A549 (cell line): Measurements from ENCODE around the gene NAA60.
"Not testable (repeated sequence)": the region's sequence is repeated elsewhere in the genome, so short reads cannot be mapped to it uniquely, and the experiment has no call there.

ENCODE experiments used
- BHLHE40 ChIP-seq: IDR thresholded peaks from 2 replicates; pipeline ENCODE4 v1.6.1; 2012; ENCODE audit warnings: low read depth, low read length, inconsistent platforms
- ESRRA ChIP-seq: fragments of 150-350 bp; IDR thresholded peaks from 2 replicates; pipeline ENCODE4 v1.6.1; 2014; ENCODE audit warnings: mild to moderate bottlenecking, low read length, borderline replicate concordance
- FOSL2 ChIP-seq, 2 experiments: fragments of 450-650 bp in 1 of 2; fragments of >200 bp in 1 of 2; sonication (Bioruptor Twin) in 1 of 2; formaldehyde crosslinking; IDR thresholded peaks; 2 replicates each; pipeline versions ENCODE4 v1.5.0 to v1.6.1; 2016 to 2020; ENCODE audit warnings: mild to moderate bottlenecking in 1 of 2, moderate library complexity in 1 of 2
- MAX ChIP-seq: IDR thresholded peaks from 2 replicates; pipeline ENCODE4 v1.6.1; 2012
- POLR2A ChIP-seq: IDR thresholded peaks from 2 replicates; pipeline ENCODE4 v1.6.1; 2012; ENCODE audit warnings: mild to moderate bottlenecking, low read length
- RFX5 ChIP-seq: fragments of 450-650 bp; IDR thresholded peaks from 2 replicates; pipeline ENCODE4 v1.7.1; 2014; ENCODE audit warnings: antibody characterized with exemption, mild to moderate bottlenecking, moderate library complexity
- SMC3 ChIP-seq: fragments of >200 bp; sonication (Bioruptor Twin); formaldehyde crosslinking; IDR thresholded peaks from 3 replicates; pipeline ENCODE4 v1.6.1; 2018; ENCODE audit warnings: inconsistent platforms
- ZSCAN20 ChIP-seq: fragments of 250-450 bp; sonication (Bioruptor Pico); IDR thresholded peaks from 2 replicates; pipeline ENCODE4 v1.8.0; 2022; ENCODE audit warnings: mild to moderate bottlenecking, moderate library complexity
- TF ChIP-seq, protein P1 (sequence below): fragments of >200 bp; sonication (Bioruptor Twin); formaldehyde crosslinking; IDR thresholded peaks from 3 replicates; pipeline ENCODE4 v1.5.1; 2016
- TF ChIP-seq, protein P2 (sequence below): fragments of 450-650 bp; IDR thresholded peaks from 2 replicates; pipeline ENCODE4 v1.6.1; 2014; ENCODE audit warnings: antibody characterized with exemption

GRCh38 chr16:3501412-3501761, 57.9 kb downstream of the NAA60 start:
- not testable (repeated sequence) for TF ChIP-seq SMC3; ZSCAN20 (CRISPR knock-in tag); FOSL2 (IDR thresholded peaks at IDR 0.05); FOSL2 (CRISPR knock-in tag; IDR thresholded peaks at IDR 0.05); ESRRA; RFX5; MAX; POLR2A; BHLHE40
- TF ChIP-seq, protein P1, sequence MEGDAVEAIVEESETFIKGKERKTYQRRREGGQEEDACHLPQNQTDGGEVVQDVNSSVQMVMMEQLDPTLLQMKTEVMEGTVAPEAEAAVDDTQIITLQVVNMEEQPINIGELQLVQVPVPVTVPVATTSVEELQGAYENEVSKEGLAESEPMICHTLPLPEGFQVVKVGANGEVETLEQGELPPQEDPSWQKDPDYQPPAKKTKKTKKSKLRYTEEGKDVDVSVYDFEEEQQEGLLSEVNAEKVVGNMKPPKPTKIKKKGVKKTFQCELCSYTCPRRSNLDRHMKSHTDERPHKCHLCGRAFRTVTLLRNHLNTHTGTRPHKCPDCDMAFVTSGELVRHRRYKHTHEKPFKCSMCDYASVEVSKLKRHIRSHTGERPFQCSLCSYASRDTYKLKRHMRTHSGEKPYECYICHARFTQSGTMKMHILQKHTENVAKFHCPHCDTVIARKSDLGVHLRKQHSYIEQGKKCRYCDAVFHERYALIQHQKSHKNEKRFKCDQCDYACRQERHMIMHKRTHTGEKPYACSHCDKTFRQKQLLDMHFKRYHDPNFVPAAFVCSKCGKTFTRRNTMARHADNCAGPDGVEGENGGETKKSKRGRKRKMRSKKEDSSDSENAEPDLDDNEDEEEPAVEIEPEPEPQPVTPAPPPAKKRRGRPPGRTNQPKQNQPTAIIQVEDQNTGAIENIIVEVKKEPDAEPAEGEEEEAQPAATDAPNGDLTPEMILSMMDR: not testable (repeated sequence)
- TF ChIP-seq, protein P2, sequence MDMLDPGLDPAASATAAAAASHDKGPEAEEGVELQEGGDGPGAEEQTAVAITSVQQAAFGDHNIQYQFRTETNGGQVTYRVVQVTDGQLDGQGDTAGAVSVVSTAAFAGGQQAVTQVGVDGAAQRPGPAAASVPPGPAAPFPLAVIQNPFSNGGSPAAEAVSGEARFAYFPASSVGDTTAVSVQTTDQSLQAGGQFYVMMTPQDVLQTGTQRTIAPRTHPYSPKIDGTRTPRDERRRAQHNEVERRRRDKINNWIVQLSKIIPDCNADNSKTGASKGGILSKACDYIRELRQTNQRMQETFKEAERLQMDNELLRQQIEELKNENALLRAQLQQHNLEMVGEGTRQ: not testable (repeated sequence)
